Esophagus squamous epithelium (tissue), 5 donors: ENCODE measurements around the gene DSC2. TPM values are rescaled to one million over a fixed set of nuclear protein-coding genes. Genes with fewer than 3 reads are reported as not detected.

Source experiments
- DNase-seq: peaks from one replicate; lab custom pipeline; 2025; lab: John Stamatoyannopoulos, UW
- H3K27ac ChIP-seq, 4 donors: fragments of 200-600 bp; sonication (generic); one replicate each; pipeline ENCODE4 v1.5.1; 2016 to 2019; ENCODE audit warnings: mild to moderate bottlenecking in 1 of 4
- H3K27me3 ChIP-seq, 4 donors: fragments of 200-600 bp; sonication (generic); 1 replicate in 3 of 4; 2 replicates in 1 of 4; pipeline versions ENCODE4 v1.5.1 to v1.6.0; 2017 to 2021; ENCODE audit warnings: antibody characterized with exemption in 1 of 4
- H3K36me3 ChIP-seq, 3 donors: fragments of 200-600 bp; sonication (generic); one replicate each; pipeline ENCODE4 v1.5.1; 2016 to 2019
- H3K4me1 ChIP-seq, 3 donors: fragments of 200-600 bp; sonication (generic); one replicate each; pipeline ENCODE4 v1.5.1; 2017 to 2019
- H3K4me3 ChIP-seq, 4 donors: fragments of 200-600 bp; sonication (generic); 1 replicate in 3 of 4; 2 replicates in 1 of 4; pipeline ENCODE4 v1.5.1; 2016 to 2019; ENCODE audit warnings: mild to moderate bottlenecking in 2 of 4, moderate library complexity in 1 of 4
- H3K9me3 ChIP-seq, 3 donors: fragments of 200-600 bp; sonication (generic); one replicate each; pipeline ENCODE4 v1.5.1; 2016 to 2019
- POLR2A ChIP-seq, 4 donors: fragments of 450-650 bp; IDR thresholded peaks; one replicate each; pipeline ENCODE4 v1.6.1; 2017; ENCODE audit warnings: antibody characterized with exemption in 4 of 4, mild to moderate bottlenecking in 4 of 4, moderate library complexity in 3 of 4
- WGBS, 2 donors: methylation state at CpG; one replicate each; pipeline ENCODE4 v1.1.5; 2018; 5-methylcytosine and 5-hydroxymethylcytosine counted together
- intact Hi-C: fragments of 100-400 bp; cut with DNase I; formaldehyde crosslinking; loops from one replicate; pipeline ENCODE4 v1.15.0; 2022
- total RNA-seq, 4 donors: library from RNA; depleted of rRNA; stranded (reverse); fragments of >200 nt; gene quantifications; one replicate each; pipeline ENCODE4 v1.1.0, GENCODE V29; 2016
- TF ChIP-seq, protein P1 (sequence below), 6 experiments: fragments of 450-650 bp in 4 of 6; fragments of 200-600 bp in 2 of 6; sonication (generic) in 2 of 6; IDR thresholded peaks; one replicate each; pipeline ENCODE4 v1.5.1; 2016 to 2019; ENCODE audit warnings: antibody characterized with exemption in 6 of 6, mild to moderate bottlenecking in 4 of 6, moderate library complexity in 4 of 6
- donor health status: DM: yes; HTN: yes; CAD: no.

Gene DSC2
- 100 to 1,000 TPM; 154 to 393 (median 290) TPM for total RNA-seq

DNA sequence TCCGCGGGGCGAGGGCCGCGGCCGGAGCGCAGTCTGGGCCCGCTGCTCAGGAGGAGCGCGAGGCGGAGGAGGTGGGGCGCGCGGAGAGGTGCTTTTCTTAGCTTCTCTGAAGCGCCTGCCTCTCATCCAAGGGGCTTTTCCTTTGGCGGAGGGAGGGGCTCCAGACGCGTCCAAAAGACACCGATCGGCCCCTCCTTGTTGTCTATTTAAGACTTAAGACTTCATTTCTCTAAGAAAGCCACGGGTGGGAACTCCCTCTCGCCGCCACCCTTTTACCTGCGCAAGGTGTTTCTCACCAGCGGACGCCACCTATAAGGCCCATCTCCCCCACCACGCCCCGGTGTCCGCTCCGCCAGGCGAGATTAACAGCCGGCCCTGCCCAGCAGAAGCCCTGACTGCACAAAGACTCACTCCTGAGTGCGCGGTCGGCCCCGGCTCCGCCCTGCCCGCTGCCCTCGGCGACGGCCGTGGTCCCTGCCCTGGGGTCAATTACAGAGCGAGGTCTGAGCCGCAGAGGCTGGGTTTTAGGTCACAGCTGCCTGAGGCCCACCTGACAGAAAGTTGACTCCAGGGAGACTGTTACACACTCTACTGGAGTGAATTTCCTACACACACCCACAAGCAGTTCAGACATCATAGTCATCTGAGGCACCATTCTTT, at the start of gene DSC2:
DSC2 (minus strand) TSS at position 397 of the 660 bp plus-strand sequence. CDS start 450 bp downstream, outside the sequence.
- 2 to 15% methylated on average over 10 to 21 of the region's 44 CpGs for WGBS, 2 donors
- intact Hi-C loops = loop anchor here (10.0 kb wide), 1 partner anchor 103 kb away; no protein-coding TSS in a partner anchor
- peak within 1 kb of the TSS; percentile 93 to 99 (median 96) for H3K27ac ChIP-seq

DNA sequence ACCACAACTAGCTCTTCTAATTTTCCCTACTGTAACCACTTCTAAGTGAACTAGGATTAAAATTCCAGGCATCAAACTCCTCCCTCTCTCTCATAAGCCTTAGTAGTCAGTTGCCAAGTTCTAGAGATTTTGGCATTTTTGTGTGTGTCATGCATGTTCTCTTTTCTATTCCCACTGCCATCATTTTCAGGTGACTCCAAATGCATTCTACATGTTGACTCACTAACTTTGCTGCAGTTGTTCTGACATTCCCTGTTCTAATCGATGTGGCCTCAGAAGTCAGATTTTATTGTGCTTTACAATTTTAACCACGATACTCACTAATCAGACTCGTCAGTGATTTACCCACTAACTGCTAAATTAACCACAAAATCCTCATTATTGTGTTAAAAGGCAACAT, 47.1 kb upstream of the DSC2 start:
- DNase-seq = no peak
- Histone ChIP-seq H3K4me3 (no peak overlapping the region), H3K36me3 (no peaks in the 10 kb centered on the region), H3K27ac (no peak overlapping the region), H3K4me1 (no peaks in the 10 kb centered on the region), H3K9me3 (no peaks in the 10 kb centered on the region), H3K27me3 (no peaks in the 10 kb centered on the region)
- intact Hi-C loops = no loop called here
- TF ChIP-seq, protein P1, sequence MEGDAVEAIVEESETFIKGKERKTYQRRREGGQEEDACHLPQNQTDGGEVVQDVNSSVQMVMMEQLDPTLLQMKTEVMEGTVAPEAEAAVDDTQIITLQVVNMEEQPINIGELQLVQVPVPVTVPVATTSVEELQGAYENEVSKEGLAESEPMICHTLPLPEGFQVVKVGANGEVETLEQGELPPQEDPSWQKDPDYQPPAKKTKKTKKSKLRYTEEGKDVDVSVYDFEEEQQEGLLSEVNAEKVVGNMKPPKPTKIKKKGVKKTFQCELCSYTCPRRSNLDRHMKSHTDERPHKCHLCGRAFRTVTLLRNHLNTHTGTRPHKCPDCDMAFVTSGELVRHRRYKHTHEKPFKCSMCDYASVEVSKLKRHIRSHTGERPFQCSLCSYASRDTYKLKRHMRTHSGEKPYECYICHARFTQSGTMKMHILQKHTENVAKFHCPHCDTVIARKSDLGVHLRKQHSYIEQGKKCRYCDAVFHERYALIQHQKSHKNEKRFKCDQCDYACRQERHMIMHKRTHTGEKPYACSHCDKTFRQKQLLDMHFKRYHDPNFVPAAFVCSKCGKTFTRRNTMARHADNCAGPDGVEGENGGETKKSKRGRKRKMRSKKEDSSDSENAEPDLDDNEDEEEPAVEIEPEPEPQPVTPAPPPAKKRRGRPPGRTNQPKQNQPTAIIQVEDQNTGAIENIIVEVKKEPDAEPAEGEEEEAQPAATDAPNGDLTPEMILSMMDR (IDR thresholded peaks at IDR 0.05) = no peak
- TF ChIP-seq POLR2A (IDR thresholded peaks at IDR 0.05) = no peak
- 47 to 62% methylated on average over 3 of the region's 3 CpGs for WGBS, 2 donors

More for the DNA sequence above, at the start of gene DSC2:
- peaks cover 0 to 40% (median 0%) of the 10 kb centered on the region in 3 donors for H3K4me1 ChIP-seq
- peak in 1 of 4 donors; percentile 25 for TF ChIP-seq POLR2A (IDR thresholded peaks at IDR 0.05)
- TF ChIP-seq, protein P1 (IDR thresholded peaks at IDR 0.05) = no peak
- DNase-seq = no peak
- H3K27me3 ChIP-seq = peaks cover 0 to 28% (median 0%) of the 10 kb centered on the region in 4 donors
- H3K36me3 ChIP-seq = no peaks in the 10 kb centered on the region
- H3K4me3 ChIP-seq = peak within 1 kb of the TSS; percentile 67 to 77 (median 72)
- no peaks in the 10 kb centered on the region for H3K9me3 ChIP-seq

DNA sequence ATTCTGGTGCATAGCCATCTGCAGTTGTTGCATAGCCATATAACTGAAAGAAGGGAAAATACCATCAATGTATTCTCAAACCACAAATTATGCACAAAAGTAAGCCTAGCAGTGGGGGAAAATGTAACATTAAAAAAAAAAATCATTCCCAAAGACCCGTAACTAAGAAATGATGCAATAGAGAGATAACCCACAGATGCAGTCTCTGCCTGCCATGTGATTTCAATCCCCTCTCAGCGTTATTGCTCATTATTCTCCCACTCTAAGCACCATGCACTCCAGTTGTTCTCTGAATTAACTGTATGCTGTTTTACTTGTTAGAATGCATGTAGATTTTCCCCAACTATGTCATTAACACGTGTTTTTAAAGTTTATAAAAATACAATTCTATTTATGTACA, 46.4 kb upstream of the DSC2 start:
- DNase-seq = no peak
- TF ChIP-seq, protein P1 (IDR thresholded peaks at IDR 0.05) = no peak
- no peak for TF ChIP-seq POLR2A (IDR thresholded peaks at IDR 0.05)
- Histone ChIP-seq H3K9me3 (no peaks in the 10 kb centered on the region), H3K4me3 (no peak overlapping the region), H3K27me3 (no peaks in the 10 kb centered on the region), H3K36me3 (no peaks in the 10 kb centered on the region), H3K27ac (no peak overlapping the region), H3K4me1 (no peaks in the 10 kb centered on the region)
- intact Hi-C loops = no loop called here
- WGBS, 2 donors = 69 to 70% methylated on average over 3 of the region's 3 CpGs

DNA sequence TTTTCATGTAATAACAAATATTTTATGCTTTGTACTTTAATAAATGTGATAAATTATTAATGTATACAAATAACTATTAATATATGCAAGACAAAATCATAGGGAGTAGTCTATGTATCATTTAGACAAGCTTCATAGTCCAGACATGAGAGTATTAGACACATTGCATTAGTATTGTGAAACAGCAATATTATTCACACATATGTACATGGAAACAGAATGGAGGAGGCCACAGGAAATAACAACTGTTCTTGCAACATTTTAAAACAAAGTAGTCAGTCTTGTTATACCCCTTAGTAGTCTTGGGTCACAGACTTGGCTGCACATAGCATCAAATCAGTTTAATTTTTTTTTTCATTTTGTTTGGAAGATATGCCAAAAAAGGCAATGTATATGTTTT, 44.6 kb upstream of the DSC2 start:
- no peak for DNase-seq
- no peaks in the 10 kb centered on the region for H3K9me3 ChIP-seq
- no peaks in the 10 kb centered on the region for H3K4me1 ChIP-seq
- no peak overlapping the region for H3K27ac ChIP-seq
- no peak overlapping the region for H3K4me3 ChIP-seq
- H3K36me3 ChIP-seq = no peaks in the 10 kb centered on the region
- intact Hi-C loops = no loop called here
- TF ChIP-seq POLR2A (IDR thresholded peaks at IDR 0.05) = no peak
- TF ChIP-seq, protein P1 (IDR thresholded peaks at IDR 0.05) = no peak
- no peaks in the 10 kb centered on the region for H3K27me3 ChIP-seq

DNA sequence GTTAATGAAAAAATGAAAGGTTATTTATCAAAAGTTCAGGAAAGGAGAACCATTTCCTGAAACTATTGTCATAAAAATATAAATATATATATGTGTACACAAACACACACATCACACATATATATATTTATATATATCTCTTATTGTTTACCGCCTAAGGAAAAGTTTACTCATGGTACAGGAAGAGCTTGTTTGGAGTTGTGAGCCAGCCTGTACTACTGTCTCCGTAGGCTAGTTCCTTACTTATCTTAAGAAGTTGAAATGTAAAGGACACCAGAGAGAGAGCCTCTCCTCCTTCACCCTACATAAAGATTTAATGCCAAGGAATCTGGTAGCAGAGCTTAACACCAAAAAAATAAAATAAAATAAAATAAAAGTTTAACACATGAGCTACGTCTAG, 40.8 kb upstream of the DSC2 start:
- WGBS, 2 donors = 59 to 64% methylated on average over 3 of the region's 3 CpGs
- intact Hi-C loops = no loop called here
- DNase-seq = no peak
- Histone ChIP-seq H3K27me3 (no peaks in the 10 kb centered on the region), H3K27ac (no peak overlapping the region), H3K36me3 (no peaks in the 10 kb centered on the region), H3K4me1 (no peaks in the 10 kb centered on the region), H3K9me3 (no peaks in the 10 kb centered on the region), H3K4me3 (no peak overlapping the region)
- TF ChIP-seq POLR2A (IDR thresholded peaks at IDR 0.05) = no peak
